K562 (cell line): ENCODE results near the gene EPB41L4B. TPM values are rescaled to one million over a fixed set of nuclear protein-coding genes. Genes with fewer than 3 reads are reported as not detected.
"Not testable (repeated sequence)": the region's sequence is repeated elsewhere in the genome, so short reads cannot be mapped to it uniquely, and the experiment has no call there.

ENCODE experiments used
- ATAC-seq: fragments of 200-7000 bp; cut with Tn5 transposase; 3 replicates; pipeline ENCODE4 v1.9.1; 2020; ENCODE audit warnings: moderate library complexity
- BruUV-seq: library from RNA; stranded (reverse); fragments of 400-500 nt; replicated peaks from 2 replicates; lab custom pipeline; 2021; lab: Mats Ljungman, UMichigan
- CTCF ChIA-PET: fragments of 300-600 bp; formaldehyde crosslinking; extraction: SDS; loops from one replicate; lab custom pipeline; 2021; ENCODE audit warnings: low intra/inter-chr PET ratio; lab: Yijun Ruan, JAX
- POLR2A ChIA-PET: fragments of 300-600, 350-650 bp; sonication (Branson Sonifier 250); formaldehyde crosslinking; extraction: SDS; loops from one replicate; lab custom pipeline; 2021; ENCODE audit warnings: antibody characterized with exemption, inconsistent platforms; lab: Yijun Ruan, JAX
- DNase-seq, 4 experiments: peaks; one replicate each; pipeline versions ENCODE4 v3.0.0 to v3.0.0-alpha.2; 2011 to 2018; ENCODE audit warnings: low spot score in 3 of 4, mixed read lengths in 3 of 4; ENCODE audit errors: extremely low read depth in 1 of 4
- FAIRE-seq: peaks from 2 replicates; lab custom pipeline; 2011; peaks lifted over from hg19 to GRCh38; lab: Jason Lieb, UNC
- H2AFZ ChIP-seq: 2 replicates; pipeline ENCODE4 v1.6.0; 2011; ENCODE audit warnings: low read depth, low read length, control low read depth, inconsistent platforms
- H3K27ac ChIP-seq: fragments of 200-600 bp; 3 replicates; pipeline ENCODE4 v1.8.0; 2011; ENCODE audit warnings: low read depth, mild to moderate bottlenecking, control low read depth, inconsistent platforms, low read length, moderate library complexity, mixed read lengths; ENCODE audit errors: extremely low read depth
- H3K27me3 ChIP-seq, 2 experiments: fragments of 300-600 bp in 1 of 2; 2 replicates in 1 of 2; 3 replicates in 1 of 2; pipeline versions ENCODE4 v1.6.0 to v1.8.0; 2011; ENCODE audit warnings: inconsistent platforms in 2 of 2, low read length in 2 of 2, mild to moderate bottlenecking in 1 of 2, mixed read lengths in 1 of 2, moderate library complexity in 1 of 2; ENCODE audit not compliant: control insufficient read depth in 2 of 2, insufficient read depth in 2 of 2
- H3K36me3 ChIP-seq: fragments of 300-600 bp; 3 replicates; pipeline ENCODE4 v1.8.0; 2011; ENCODE audit warnings: mild to moderate bottlenecking, low read length, inconsistent platforms; ENCODE audit not compliant: control insufficient read depth, insufficient read depth
- H3K4me1 ChIP-seq, 2 experiments: fragments of 200-600 bp in 1 of 2; replicated peaks in 1 of 2; 2 replicates in 1 of 2; 3 replicates in 1 of 2; pipeline versions ENCODE4 v1.5.1 to v1.8.0; 2011; ENCODE audit warnings: inconsistent platforms in 2 of 2, low read length in 2 of 2, mild to moderate bottlenecking in 1 of 2, mixed read lengths in 1 of 2, moderate library complexity in 1 of 2; ENCODE audit not compliant: control insufficient read depth in 2 of 2, insufficient read depth in 2 of 2
- H3K4me2 ChIP-seq: 2 replicates; pipeline ENCODE4 v1.6.1; 2011; ENCODE audit warnings: low read length, control low read depth, inconsistent platforms, mixed read lengths; ENCODE audit not compliant: insufficient read depth
- H3K4me3 ChIP-seq: fragments of 200-600 bp; sonication (generic), shearing (Covaris generic); 2 replicates; pipeline ENCODE4 v1.5.1; 2016; ENCODE audit warnings: control low read depth, inconsistent platforms
- H3K79me2 ChIP-seq: fragments of 200-600 bp; 3 replicates; pipeline ENCODE4 v1.8.0; 2011; ENCODE audit warnings: low read length, inconsistent platforms; ENCODE audit not compliant: control insufficient read depth, insufficient read depth
- H3K9ac ChIP-seq, 2 experiments: 2 replicates each; pipeline versions ENCODE4 v1.6.0 to v1.6.1; 2011; ENCODE audit warnings: low read depth in 2 of 2, low read length in 2 of 2, control low read depth in 1 of 2, inconsistent platforms in 1 of 2, mild to moderate bottlenecking in 1 of 2, mixed read lengths in 1 of 2; ENCODE audit not compliant: insufficient read depth in 1 of 2
- H3K9me1 ChIP-seq: one replicate; pipeline ENCODE4 v1.6.0; 2011; ENCODE audit warnings: inconsistent platforms, mild to moderate bottlenecking, low read length, moderate library complexity; ENCODE audit not compliant: control insufficient read depth, insufficient read depth
- H3K9me3 ChIP-seq: replicated peaks from 2 replicates; pipeline ENCODE4 v1.5.1; 2011; ENCODE audit warnings: low read depth, low read length, inconsistent platforms; ENCODE audit not compliant: control insufficient read depth, insufficient read depth
- H4K20me1 ChIP-seq: replicated peaks from 2 replicates; pipeline ENCODE4 v1.6.1; 2011; ENCODE audit warnings: low read length, inconsistent platforms, mixed read lengths; ENCODE audit not compliant: control insufficient read depth, insufficient read depth
- C11orf30 ChIP-seq: fragments of 450-650 bp; IDR thresholded peaks from 2 replicates; pipeline ENCODE4 v1.6.1; 2016; ENCODE audit warnings: low read depth, mild to moderate bottlenecking
- ETV5 ChIP-seq: sonication (generic); formaldehyde crosslinking; IDR thresholded peaks from 2 replicates; pipeline ENCODE4 v1.4.0; 2020; ENCODE audit warnings: low read depth, mild to moderate bottlenecking, missing genetic modification reagents
- PHB ChIP-seq: fragments of 250-450 bp; sonication (Bioruptor Pico); IDR thresholded peaks from 2 replicates; pipeline ENCODE4 v1.5.0; 2021
- POLR2H ChIP-seq: IDR thresholded peaks from 2 replicates; pipeline ENCODE4 v1.6.1; 2016; ENCODE audit warnings: missing genetic modification characterization, low read depth, mild to moderate bottlenecking, control low read depth, missing compliant biosample characterization, moderate library complexity
- SETDB1 ChIP-seq: IDR thresholded peaks from one replicate; pipeline ENCODE4 v1.6.1; 2012; ENCODE audit warnings: low read length, control low read depth, inconsistent platforms
- SLC30A9 ChIP-seq: fragments of 250-450 bp; sonication (Bioruptor Pico); IDR thresholded peaks from 2 replicates; pipeline ENCODE4 v1.8.0; 2022; ENCODE audit warnings: mild to moderate bottlenecking, moderate library complexity
- ZNF239 ChIP-seq: fragments of 250-450 bp; sonication (Bioruptor Pico); IDR thresholded peaks from 2 replicates; pipeline ENCODE4 v1.4.0; 2020; ENCODE audit warnings: mild to moderate bottlenecking
- ZNF316 ChIP-seq: fragments of 450-650 bp; IDR thresholded peaks from 2 replicates; pipeline ENCODE4 v1.6.1; 2016
- ZNF507 ChIP-seq: conservative IDR thresholded peaks from 2 replicates; pipeline ENCODE4 v1.6.1; 2017; ENCODE audit warnings: missing genetic modification characterization, missing compliant biosample characterization
- ZNF551 ChIP-seq: fragments of 250-450 bp; sonication (Bioruptor Pico); IDR thresholded peaks from 2 replicates; pipeline ENCODE4 v1.5.0; 2021; ENCODE audit warnings: mild to moderate bottlenecking, moderate library complexity
- WGBS: fragments of 100-300 bp; shearing (Covaris generic); methylation state at CpG from one replicate; pipeline ENCODE4 v1.1.6; 2016; ENCODE audit warnings: low coverage, mixed read lengths; ENCODE audit not compliant: insufficient coverage; ENCODE audit errors: missing lambda C conversion rate; 5-methylcytosine and 5-hydroxymethylcytosine counted together
- in situ Hi-C: fragments of 300-500 bp; cut with MboI; formaldehyde crosslinking; loops from 4 replicates; pipeline ENCODE4 v1.15.0; 2018; ENCODE audit warnings: inconsistent platforms, mixed read lengths
- intact Hi-C: fragments of 100-400 bp; cut with micrococcal nuclease; formaldehyde crosslinking; loops from 2 replicates; pipeline ENCODE4 v1.14.2; 2022
- polyA plus RNA-seq, 8 experiments: library from polyadenylated mRNA; depleted of rRNA in 4 of 8; stranded (reverse) in 5 of 8; unstranded in 3 of 8; fragments of >200 nt; fragmentation: Nextera tagmentation in 2 of 8; fragmentation: Illumina TruSeq in 1 of 8; extraction: Ambion mirVana in 2 of 8; extraction: Trizol in 1 of 8; gene quantifications; 2 replicates each; pipeline versions ENCODE4 v1.2.1 to v1.2.3, GENCODE V29; 2011 to 2014; ENCODE audit warnings: inconsistent platforms in 1 of 8, missing spikeins in 1 of 8
- total RNA-seq, 7 experiments: library from RNA; depleted of rRNA in 6 of 7; stranded (reverse); fragments of >200 nt in 6 of 7; fragmentation: Illumina TruSeq in 2 of 7; extraction: Trizol in 2 of 7; gene quantifications; 2 replicates each; pipeline versions ENCODE4 v1.2.1 to v1.2.3, GENCODE V29; 2011 to 2021; ENCODE audit warnings: low replicate concordance in 1 of 7

The EPB41L4B gene
- total and polyA plus RNA-seq, 9 of the 15 experiments (the other 6 are each of a cell fraction or from before 2014, with no cell fraction given) = 0.09 to 0.38 (median 0.21) TPM

GRCh38 chr9:109129470-109130197 is 191.2 kb downstream of the EPB41L4B start:
- Histone ChIP-seq H2AFZ (no peak overlapping the region), H3K4me3 (no peak overlapping the region), H3K9ac (no peak overlapping the region), H3K27ac (no peak overlapping the region), H3K4me1 (peaks cover 9 to 34% of the 10 kb centered on the region in 2 experiments), H3K36me3 (no peaks in the 10 kb centered on the region), H4K20me1 (no peaks in the 10 kb centered on the region), H3K9me3 (no peaks in the 10 kb centered on the region), H3K4me2 (no peak overlapping the region)
- in situ Hi-C loops = no loop called here
- WGBS = 68% methylated on average over 6 of the region's 6 CpGs
- FAIRE-seq = no peak
- ATAC-seq = no peak
- ChIA-PET CTCF (no interaction called here), POLR2A (interaction anchor here (0.6 to 1.0 kb wide), 4 partner anchors 10 to 160 kb away, joined by 3 to 6 read pairs (median 3); partner anchors contain the start of gene TMEM245)
- no TSS peak for BruUV-seq
- TF ChIP-seq SLC30A9 (CRISPR knock-in tag) (no peak), C11orf30 (peak; percentile 66), POLR2H (tag) (no peak), ZNF507 (tag) (no peak), PHB (no peak), ZNF239 (no peak), ETV5 (no peak), ZNF316 (peak; percentile 70), ZNF551 (CRISPR knock-in tag) (no peak), SETDB1 (no peak)
- TF ChIP-seq, all 486 proteins: peak for 2
- intact Hi-C loops = loop anchor here (5.0 kb wide), 1 partner anchor 117 kb away; the partner anchor contains the start of gene CTNNAL1
- Histone ChIP-seq H3K9me1 (no peaks in the 10 kb centered on the region), H3K79me2 (no peaks in the 10 kb centered on the region), H3K27me3 (no peaks in the 10 kb centered on the region)
- DNase-seq = no peak

- H2AFZ ChIP-seq, FAIRE-seq, CTCF ChIA-PET, H3K9me3 ChIP-seq, H4K20me1 ChIP-seq, H3K9ac ChIP-seq, H3K27me3 ChIP-seq, H3K4me3 ChIP-seq, H3K79me2 ChIP-seq, H3K36me3 ChIP-seq, H3K4me2 ChIP-seq, in situ Hi-C loops, H3K27ac ChIP-seq, intact Hi-C loops, H3K9me1 ChIP-seq, ATAC-seq, BruUV-seq, DNase-seq: not testable (repeated sequence)
- H3K4me1 ChIP-seq = peaks cover 14 to 36% of the 10 kb centered on the region in 2 experiments
- POLR2A ChIA-PET = interaction anchor here (1.7 kb wide), 1 partner anchor 9 kb away, joined by 4 read pairs; no protein-coding TSS in a partner anchor
- 79% methylated on average over 4 of the region's 4 CpGs for WGBS
Measured at GRCh38 chr9:109126671-109127070, 194.2 kb downstream of the EPB41L4B start.
